ENCODE results near the gene C2CD2L.

GRCh38 chr11:119088406-119088805 lies 18.7 kb upstream of the C2CD2L start:
- no peak for TF ChIP-seq USF2 (IDR thresholded peaks at IDR 0.05; ENCODE audit: low read depth, low read length)
- TF ChIP-seq CTCF (conservative IDR thresholded peaks at IDR 0.05; ENCODE audit: low read depth, low read length), result no peak
- no peak for TF ChIP-seq RAD21 (IDR thresholded peaks at IDR 0.05; ENCODE audit: low read length)
- no peak for TF ChIP-seq POLR2A (IDR thresholded peaks at IDR 0.05; ENCODE audit: low read depth, low read length)
- TF ChIP-seq BHLHE40 (IDR thresholded peaks at IDR 0.05; ENCODE audit: low read depth, low read length), result no peak
